ENCODE data around the gene PGGT1B. TPM values are rescaled to one million over a fixed set of nuclear protein-coding genes. Genes with fewer than 3 reads are reported as not detected.

PGGT1B gene
- total and polyA plus RNA-seq, 2 of the 8 experiments (the other 6 are each of a cell fraction or from before 2014, with no cell fraction given), result 1.9 to 43.1 TPM

GRCh38 chr5:115271295-115272050 is 8.8 kb upstream of the PGGT1B start:
- Histone ChIP-seq H2BK5ac (ENCODE audit: low read depth, low read length) (no peak overlapping the region), H4K20me1 (replicated peaks in 1 of 2; ENCODE audit: control insufficient read depth in 1 of 2, insufficient read depth in 2 of 2, low read length in 2 of 2) (no peaks in the 10 kb centered on the region), H3K79me2 (ENCODE audit: control insufficient read depth in 1 of 2, insufficient read depth in 2 of 2, low read length in 2 of 2) (no peaks in the 10 kb centered on the region), H2BK20ac (ENCODE audit: low read length) (no peak overlapping the region), H2BK15ac (ENCODE audit: low read length) (no peak overlapping the region), H3K4me1 (replicated peaks in 1 of 4; ENCODE audit: control insufficient read depth in 3 of 4, insufficient read depth in 4 of 4, low read length in 3 of 4) (no peaks in the 10 kb centered on the region), H3K23ac (ENCODE audit: insufficient read length) (no peak overlapping the region), H3K14ac (ENCODE audit: insufficient read length) (no peak overlapping the region), H3K18ac (ENCODE audit: extremely low read depth, low read length) (no peak overlapping the region), H2BK12ac (ENCODE audit: low read depth, low read length) (no peak overlapping the region), H4K5ac (ENCODE audit: insufficient read length, low read depth, low read length) (no peak overlapping the region), H3K4me2 (ENCODE audit: insufficient read depth in 1 of 2, low read depth in 2 of 2, low read length in 2 of 2) (no peak overlapping the region), H3K27me3 (replicated peaks in 1 of 4; ENCODE audit: control insufficient read depth in 3 of 4, extremely low read depth in 1 of 4, insufficient read depth in 3 of 4, low read length in 3 of 4) (no peaks in the 10 kb centered on the region), H4K91ac (replicated peaks; ENCODE audit: insufficient read length, low read length) (no peak overlapping the region), H3K4ac (replicated peaks; ENCODE audit: insufficient read length, low read depth, low read length) (no peak overlapping the region), H2AK5ac (ENCODE audit: low read depth, low read length) (no peak overlapping the region), H4K8ac (ENCODE audit: extremely low read depth, insufficient read depth, low read length) (no peak overlapping the region), H3K9me3 (ENCODE audit: insufficient read depth in 2 of 2, low read depth in 1 of 2, low read length in 1 of 2) (no peaks in the 10 kb centered on the region), H3K79me1 (ENCODE audit: low read depth, low read length) (no peaks in the 10 kb centered on the region), H3K56ac (replicated peaks; ENCODE audit: insufficient read length, low read depth, low read length) (no peak overlapping the region), H3K27ac (ENCODE audit: low read depth, low read length) (no peak overlapping the region), H3K9ac (replicated peaks in 1 of 4; ENCODE audit: extremely low read depth in 1 of 4, low read depth in 3 of 4, low read length in 3 of 4) (no peak overlapping the region), H2AFZ (ENCODE audit: low read length) (no peak overlapping the region), H3K36me3 (ENCODE audit: control insufficient read depth in 2 of 4, insufficient read depth in 4 of 4, low read length in 3 of 4) (peaks cover 2 to 57% (median 20%) of the 10 kb centered on the region in 4 experiments; a peak in 7 of 8 replicates), H3K23me2 (ENCODE audit: low read depth, low read length) (no peaks in the 10 kb centered on the region), H3K4me3 (ENCODE audit: extremely low read depth in 1 of 4, insufficient read depth in 2 of 4, low read depth in 3 of 4, low read length in 4 of 4) (no peak overlapping the region), H2BK120ac (replicated peaks; ENCODE audit: low read depth, low read length) (no peak overlapping the region)
- FAIRE-seq (no peak), DNase-seq (ENCODE audit: low read depth in 1 of 2, low spot score in 2 of 2) (no peak)
- POLR2A ChIA-PET (ENCODE audit: partially characterized antibody), result interaction anchor here (1.9 kb wide), 1 partner anchor 8 kb away, joined by 4 read pairs; the partner anchor contains the start of gene PGGT1B
- CTCF ChIA-PET (ENCODE audit: partially characterized antibody), result interaction anchor here (0.7 kb wide), 1 partner anchor 1476 kb away, joined by 3 read pairs; no protein-coding TSS in a partner anchor
- 98% methylated on average over 2 of the region's 6 CpGs; no CpG with 5 or more reads in 1 of the 2 experiments for WGBS, 2 experiments (ENCODE audit: extremely low coverage in 1 of 2, insufficient coverage in 1 of 2, insufficient read length in 1 of 2, insufficient replicate concordance in 2 of 2, low coverage in 1 of 2, low lambda C conversion rate in 2 of 2, missing lambda C conversion rate in 1 of 2)
- TF ChIP-seq NANOG (IDR thresholded peaks at IDR 0.05; ENCODE audit: insufficient read depth, low read depth, low read length, poor library complexity, severe bottlenecking), result no peak
- TF ChIP-seq KDM4A (IDR thresholded peaks at IDR 0.05; ENCODE audit: low read depth, low read length, severe bottlenecking), result no peak
- no peak for TF ChIP-seq SIX5 (IDR thresholded peaks at IDR 0.05; ENCODE audit: low read depth, low read length)
- TF ChIP-seq CBX5 (IDR thresholded peaks at IDR 0.05; ENCODE audit: low read depth, low read length), result no peak
- no peak for TF ChIP-seq CHD1 (IDR thresholded peaks at IDR 0.05; ENCODE audit: low read depth, low read length)
- TF ChIP-seq ZNF274 (IDR thresholded peaks at IDR 0.05; ENCODE audit: borderline replicate concordance, extremely low read depth, low read length), result no peak
- TF ChIP-seq MAX (IDR thresholded peaks at IDR 0.05), result no peak
- TF ChIP-seq BCL11A (IDR thresholded peaks at IDR 0.05; ENCODE audit: low read depth in 2 of 2, low read length in 2 of 2), result no peak
- TF ChIP-seq MAFK (IDR thresholded peaks at IDR 0.05; ENCODE audit: low read depth, low read length), result no peak
- TF ChIP-seq POU5F1 (IDR thresholded peaks at IDR 0.05; ENCODE audit: low read depth, low read length), result no peak
- no peak for TF ChIP-seq SP2 (IDR thresholded peaks at IDR 0.05; ENCODE audit: low read length)

Measured in H1 (cell line).